Epithelial cell of proximal tubule (primary cell): ENCODE results near the gene KMT2A. TPM values are rescaled to one million over a fixed set of nuclear protein-coding genes. Genes with fewer than 3 reads are reported as not detected.
"Not testable (repeated sequence)": the region's sequence is repeated elsewhere in the genome, so short reads cannot be mapped to it uniquely, and the experiment has no call there.

Experiments used
- DNase-seq: peaks from one replicate; pipeline ENCODE4 v3.0.0-alpha.2; 2011; ENCODE audit warnings: low read depth
- H3K4me3 ChIP-seq: 2 replicates; pipeline ENCODE4 v1.5.1; 2011; ENCODE audit warnings: low read depth, mild to moderate bottlenecking, low read length
- CTCF ChIP-seq: conservative IDR thresholded peaks from 2 replicates; pipeline ENCODE4 v1.5.1; 2012; ENCODE audit warnings: low read depth, mild to moderate bottlenecking, low read length
- total RNA-seq: library from RNA; depleted of rRNA; stranded (reverse); fragments of >200 nt; gene quantifications from 2 replicates; pipeline ENCODE4 v1.2.3, GENCODE V29; 2015

The KMT2A gene
- total RNA-seq, 1 donor from 2014 or later = 42.1 TPM

GRCh38 chr11:118570787-118571186 lies 134.5 kb downstream of the KMT2A start:
- no peak overlapping the region for H3K4me3 ChIP-seq
- no peak for TF ChIP-seq CTCF
- no peak for DNase-seq

- DNase-seq = not testable (repeated sequence)
- peak overlapping the region; percentile 99 for H3K4me3 ChIP-seq
These were observed 135.4 kb downstream of the KMT2A start for GRCh38 chr11:118571701-118572060.

GRCh38 chr11:118572061-118572980 lies 136.0 kb downstream of the KMT2A start, which contains the start of gene ARCN1:
Gene ARCN1 (plus strand): TSS chr11:118572409. CDS start chr11:118572548, 139 bp downstream.
- no peak for TF ChIP-seq CTCF
- DNase-seq = no peak
- peak within 1 kb of the TSS; percentile 99 for H3K4me3 ChIP-seq

GRCh38 chr11:118572981-118573550 lies 136.8 kb downstream of the KMT2A start:
- no peak for DNase-seq
- TF ChIP-seq CTCF = no peak
- peak overlapping the region; percentile 99 for H3K4me3 ChIP-seq

GRCh38 chr11:118574636-118575035 lies 138.3 kb downstream of the KMT2A start:
- TF ChIP-seq CTCF = no peak
- no peak overlapping the region for H3K4me3 ChIP-seq
- DNase-seq = no peak

Other genes with a start within 250 kb of the KMT2A start
- not detected in 2 replicates for gene JAML, start 211.5 kb upstream of the KMT2A start, total RNA-seq
- gene MPZL3, start 184.1 kb upstream of the KMT2A start, total RNA-seq = 6.1 and 7.4 TPM in 2 replicates
- 19.9 and 29.7 TPM in 2 replicates for gene MPZL2, start 172.2 kb upstream of the KMT2A start, total RNA-seq
- not detected in 2 replicates for gene CD3E, start 131.8 kb upstream of the KMT2A start, total RNA-seq
- not detected in 2 replicates for gene CD3D, start 93.8 kb upstream of the KMT2A start, total RNA-seq
- gene CD3G, start 92.1 kb upstream of the KMT2A start, total RNA-seq = not detected in 2 replicates
- gene UBE4A, start 76.9 kb upstream of the KMT2A start, total RNA-seq = 27.3 and 39.3 TPM in 2 replicates
- 82.7 and 86.8 TPM in 2 replicates for gene ATP5MG, start 34.9 kb upstream of the KMT2A start, total RNA-seq
- gene TTC36, start 91.0 kb downstream of the KMT2A start, total RNA-seq = 1.6 TPM in 1 of 2 replicates, not detected in the other
- gene TMEM25, start 94.7 kb downstream of the KMT2A start, total RNA-seq = 25.4 and 40.5 TPM in 2 replicates
- 13.5 and 15.8 TPM in 2 replicates for gene IFT46, start 129.4 kb downstream of the KMT2A start, total RNA-seq
- gene ARCN1, start 135.9 kb downstream of the KMT2A start, total RNA-seq = 88.7 and 111 TPM in 2 replicates
- 49.8 and 64.2 TPM in 2 replicates for gene PHLDB1, start 171.1 kb downstream of the KMT2A start, total RNA-seq
- not detected in 2 replicates for gene TREH, start 243.2 kb downstream of the KMT2A start, total RNA-seq